NCI-H1436 treated with DMSO at 0.1 percent for 48 hours (cell line): ENCODE results near the gene ARHGEF39.

Experiments used
- DNase-seq: peaks from one replicate; lab custom pipeline; 2025; lab: John Stamatoyannopoulos, UW

Gene ARHGEF39

DNA sequence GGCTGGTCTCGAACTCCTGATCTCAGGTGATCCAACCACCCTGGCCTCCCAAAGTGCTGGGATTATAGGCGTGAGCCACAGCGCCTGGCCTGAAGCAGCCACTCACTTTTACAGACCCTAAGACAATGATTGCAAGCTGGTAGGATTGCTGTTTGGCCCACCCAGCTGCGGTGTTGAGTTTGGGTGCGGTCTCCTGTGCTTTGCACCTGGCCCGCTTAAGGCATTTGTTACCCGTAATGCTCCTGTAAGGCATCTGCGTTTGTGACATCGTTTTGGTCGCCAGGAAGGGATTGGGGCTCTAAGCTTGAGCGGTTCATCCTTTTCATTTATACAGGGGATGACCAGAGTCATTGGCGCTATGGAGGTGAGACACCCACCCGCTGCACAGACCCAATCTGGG, 10.2 kb upstream of the ARHGEF39 start:
- no peak for DNase-seq

DNA sequence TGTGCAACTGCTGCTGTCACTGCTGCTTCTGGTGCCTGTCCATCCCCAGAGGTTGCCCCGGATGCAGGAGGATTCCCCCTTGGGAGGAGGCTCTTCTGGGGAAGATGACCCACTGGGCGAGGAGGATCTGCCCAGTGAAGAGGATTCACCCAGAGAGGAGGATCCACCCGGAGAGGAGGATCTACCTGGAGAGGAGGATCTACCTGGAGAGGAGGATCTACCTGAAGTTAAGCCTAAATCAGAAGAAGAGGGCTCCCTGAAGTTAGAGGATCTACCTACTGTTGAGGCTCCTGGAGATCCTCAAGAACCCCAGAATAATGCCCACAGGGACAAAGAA, 9.0 kb upstream of the ARHGEF39 start:
- DNase-seq: no peak

DNA sequence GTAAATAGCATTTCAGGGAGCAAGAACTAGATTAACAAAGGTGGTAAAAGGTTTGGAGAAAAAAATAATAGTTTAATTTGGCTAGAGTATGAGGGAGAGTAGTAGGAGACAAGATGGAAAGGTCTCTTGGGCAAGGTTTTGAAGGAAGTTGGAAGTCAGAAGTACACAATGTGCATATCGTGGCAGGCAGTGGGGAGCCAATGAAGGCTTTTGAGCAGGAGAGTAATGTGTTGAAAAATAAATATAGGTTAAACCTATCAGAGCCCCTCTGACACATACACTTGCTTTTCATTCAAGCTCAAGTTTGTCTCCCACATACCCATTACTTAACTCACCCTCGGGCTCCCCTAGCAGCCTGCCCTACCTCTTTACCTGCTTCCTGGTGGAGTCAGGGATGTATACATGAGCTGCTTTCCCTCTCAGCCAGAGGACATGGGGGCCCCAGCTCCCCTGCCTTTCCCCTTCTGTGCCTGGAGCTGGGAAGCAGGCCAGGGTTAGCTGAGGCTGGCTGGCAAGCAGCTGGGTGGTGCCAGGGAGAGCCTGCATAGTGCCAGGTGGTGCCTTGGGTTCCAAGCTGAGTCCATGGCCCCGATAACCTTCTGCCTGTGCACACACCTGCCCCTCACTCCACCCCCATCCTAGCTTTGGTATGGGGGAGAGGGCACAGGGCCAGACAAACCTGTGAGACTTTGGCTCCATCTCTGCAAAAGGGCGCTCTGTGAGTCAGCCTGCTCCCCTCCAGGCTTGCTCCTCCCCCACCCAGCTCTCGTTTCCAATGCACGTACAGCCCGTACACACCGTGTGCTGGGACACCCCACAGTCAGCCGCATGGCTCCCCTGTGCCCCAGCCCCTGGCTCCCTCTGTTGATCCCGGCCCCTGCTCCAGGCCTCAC, 8.4 kb upstream of the ARHGEF39 start, which contains the start of gene CA9:
TSS of gene CA9 (plus strand) at position 797 of the 893 bp plus-strand sequence. CDS start at position 829, 32 bp downstream.
- DNase-seq: no peak

DNA sequence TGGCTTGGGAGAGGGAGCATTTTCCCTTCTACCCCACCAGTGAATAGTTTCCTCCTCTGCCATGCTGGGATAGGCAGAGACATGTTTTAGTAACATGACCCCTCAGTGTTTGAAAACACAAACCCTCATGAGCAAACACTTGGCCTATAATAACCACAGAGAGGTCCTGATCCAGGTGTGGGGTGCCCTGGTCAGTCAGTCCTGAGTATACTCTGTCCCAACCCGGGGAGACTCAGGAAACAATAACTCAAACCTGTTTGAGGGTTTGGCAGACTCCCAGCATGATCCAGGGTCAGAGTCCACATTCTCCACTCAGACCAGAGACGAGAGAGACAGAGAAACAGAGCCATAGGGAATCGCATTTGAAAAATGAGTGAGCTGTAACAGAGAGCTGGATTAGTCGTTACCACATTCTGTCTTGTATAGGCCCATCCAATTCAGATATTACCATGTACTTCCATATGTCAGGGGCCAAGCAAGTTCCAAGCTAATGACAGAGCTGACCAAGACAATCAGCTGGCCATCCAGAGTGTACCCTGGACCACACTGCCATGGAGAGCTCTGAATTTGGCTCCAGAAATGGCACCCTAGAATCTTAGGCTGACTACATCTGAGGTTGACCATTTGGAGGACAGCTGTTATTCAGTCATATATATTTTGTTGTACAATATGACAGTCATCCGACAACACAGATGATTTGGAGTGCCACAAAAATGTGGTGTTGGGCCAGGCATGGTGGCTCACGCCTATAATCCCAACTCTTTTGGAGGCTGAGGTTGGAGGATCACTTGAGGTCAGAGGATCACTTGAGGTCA, 4.5 kb upstream of the ARHGEF39 start:
- DNase-seq: no peak

DNA sequence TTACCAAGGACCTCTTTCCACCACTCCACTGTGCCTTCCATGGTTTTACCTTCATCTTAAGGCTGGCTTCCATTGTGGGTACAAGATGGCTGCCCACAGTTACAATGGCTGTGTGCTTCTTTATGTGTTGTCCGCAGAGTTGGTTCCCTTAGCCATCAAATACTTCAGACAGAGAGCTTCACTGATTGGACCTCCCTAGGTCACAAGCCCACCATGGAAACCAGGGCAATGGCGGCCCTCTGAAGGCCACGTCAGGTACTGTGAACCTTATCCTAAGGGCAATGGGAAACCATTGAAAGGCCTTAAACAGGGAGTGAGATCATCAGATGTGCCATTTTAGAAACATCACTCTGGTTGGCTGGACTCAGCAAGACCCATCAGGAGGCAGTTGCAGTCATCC, 2.9 kb upstream of the ARHGEF39 start:
- DNase-seq: no peak

DNA sequence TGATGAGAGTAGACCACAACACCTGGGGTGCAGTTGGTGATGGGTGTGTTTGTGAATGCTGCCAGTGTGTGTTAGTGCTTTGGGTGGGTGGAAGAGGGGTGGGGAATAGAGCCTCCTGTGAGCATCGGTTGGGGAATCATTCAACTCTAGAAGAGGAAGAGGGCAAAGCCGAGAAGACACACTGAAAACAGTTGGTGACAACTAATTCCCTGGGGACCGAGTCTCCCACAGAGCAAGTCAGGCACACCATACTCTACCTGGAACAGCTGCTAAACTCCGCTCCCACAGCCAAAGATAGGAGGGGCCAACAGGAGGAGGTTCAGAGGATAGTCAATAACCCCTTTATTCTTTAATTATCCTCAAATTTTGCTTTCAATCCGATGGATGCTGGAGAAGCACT, 1.6 kb upstream of the ARHGEF39 start:
- DNase-seq: no peak

DNA sequence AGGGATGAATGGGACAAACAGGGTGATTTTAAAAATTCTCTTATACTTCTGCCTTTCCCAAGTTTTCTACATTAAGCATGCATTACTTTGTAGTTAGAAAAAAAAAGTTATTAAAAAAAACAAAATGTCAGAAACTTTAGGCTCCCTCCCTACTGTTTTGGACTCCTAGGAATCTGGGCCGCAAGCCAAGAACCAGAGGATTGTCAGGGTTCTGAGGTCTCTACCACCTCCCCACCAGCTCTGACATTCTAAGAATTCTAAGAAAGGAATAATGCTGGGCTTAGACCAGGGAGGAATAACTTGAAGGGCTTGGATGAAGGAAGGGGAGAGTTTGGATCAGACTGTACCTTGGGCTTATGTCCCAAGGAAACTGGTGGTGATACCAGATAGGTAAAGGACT, 1.1 kb upstream of the ARHGEF39 start:
- DNase-seq: no peak

DNA sequence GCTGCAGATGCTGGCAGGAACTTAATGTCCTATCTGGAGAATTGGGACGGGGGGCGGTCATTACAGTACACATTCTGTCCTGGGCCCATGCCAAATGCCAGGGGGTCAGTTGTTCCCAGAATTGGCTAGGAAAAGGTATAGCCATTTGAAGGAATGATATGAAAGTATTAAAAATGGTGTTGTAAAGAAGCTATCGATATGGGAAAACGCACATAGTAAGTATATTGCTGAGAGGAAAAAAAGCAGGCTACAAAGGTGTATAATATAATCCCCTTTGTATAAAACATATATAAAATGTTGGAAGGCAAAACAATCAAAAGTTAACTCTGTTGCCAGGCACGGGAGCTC, 450 bp upstream of the ARHGEF39 start:
- DNase-seq: no peak

DNA sequence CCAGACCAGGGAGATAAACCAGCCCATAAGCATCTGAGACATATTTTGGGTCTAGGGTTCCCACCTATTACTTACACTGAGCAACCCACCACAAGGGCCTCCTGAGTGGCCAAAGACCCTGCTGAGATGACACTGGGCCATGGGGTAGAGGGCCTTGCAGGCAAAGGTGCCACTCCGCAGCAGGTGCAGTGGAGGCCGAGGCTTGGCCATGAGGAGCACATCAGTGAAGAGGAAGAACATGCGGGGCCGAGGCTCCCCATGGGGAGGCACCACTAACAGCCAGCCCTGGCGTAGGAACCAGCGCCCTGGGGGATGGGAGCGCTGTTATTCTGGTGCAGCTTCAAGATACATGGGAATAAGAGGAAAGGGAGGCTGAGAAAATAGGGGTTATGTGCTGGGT, 2.6 kb downstream of the ARHGEF39 start:
- no peak for DNase-seq

DNA sequence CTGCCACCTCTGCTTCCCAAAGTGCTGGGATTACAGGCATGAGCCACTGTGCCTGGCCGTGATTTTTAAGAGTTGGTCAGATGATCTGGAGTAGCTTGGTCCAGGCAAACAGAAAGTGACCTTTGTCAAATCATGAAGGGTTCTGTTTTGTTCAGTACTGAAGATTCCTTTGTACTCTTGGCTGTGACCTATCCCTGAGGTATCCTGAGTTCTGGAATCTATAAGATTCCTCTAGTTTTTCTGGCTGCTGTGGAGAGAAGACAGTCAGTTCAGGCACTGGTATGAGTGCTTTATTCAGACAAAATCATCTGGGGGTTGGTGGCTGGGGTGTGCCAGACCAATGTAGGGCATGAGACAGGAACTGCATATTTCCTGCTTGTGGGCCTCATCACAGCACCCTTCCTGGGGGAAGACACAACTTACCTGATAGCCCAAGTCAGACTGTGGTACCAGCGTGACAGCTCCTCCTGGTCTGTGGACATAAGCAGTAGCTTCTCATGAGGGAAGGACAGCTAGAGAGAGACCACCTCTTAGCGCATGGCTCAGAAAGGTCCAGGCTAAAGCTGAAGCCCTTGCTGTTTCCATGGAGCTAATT, 3.1 kb downstream of the ARHGEF39 start:
- no peak for DNase-seq

DNA sequence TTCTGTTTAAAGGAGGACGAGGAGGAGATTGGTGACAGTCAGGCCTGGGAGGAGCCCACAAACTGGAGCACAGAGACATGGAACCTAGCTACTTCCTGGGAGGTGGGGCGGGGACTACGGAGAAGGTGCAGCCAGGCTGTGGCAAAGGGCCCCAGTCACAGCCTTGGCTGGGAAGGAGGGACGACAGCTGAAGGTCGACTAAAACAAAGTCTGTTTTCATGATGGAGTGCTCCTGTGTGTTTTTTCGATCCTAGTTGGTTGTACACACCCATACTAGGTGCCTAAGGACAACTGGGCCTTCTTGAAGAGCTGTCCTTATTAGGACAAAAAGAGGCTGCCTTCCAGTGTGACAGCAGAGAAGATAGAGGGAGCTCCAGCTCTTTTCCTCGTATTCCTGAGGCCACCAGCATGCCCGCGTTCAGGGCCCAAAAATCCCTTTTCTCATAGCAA, 4.0 kb downstream of the ARHGEF39 start:
- DNase-seq: no peak

DNA sequence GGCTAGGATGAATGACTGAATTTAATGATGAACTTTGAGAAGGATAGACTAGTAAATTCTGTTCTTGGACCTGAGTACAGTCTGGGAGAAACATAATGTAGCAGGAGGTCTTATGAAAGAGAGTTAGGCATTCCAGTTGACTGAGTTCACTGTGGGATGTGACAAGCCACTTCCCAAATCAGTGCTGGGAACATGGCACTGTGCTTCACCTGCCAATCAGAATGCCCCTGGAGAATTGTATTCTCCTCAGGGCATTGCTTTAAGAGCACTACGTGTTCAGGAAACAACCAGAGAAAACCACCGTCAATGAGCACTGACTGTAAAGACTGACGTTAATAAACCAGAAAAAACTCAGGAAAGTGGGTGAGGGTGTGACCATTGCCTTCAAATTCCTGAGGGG, 5.7 kb downstream of the ARHGEF39 start:
- peak; percentile 25 for DNase-seq

DNA sequence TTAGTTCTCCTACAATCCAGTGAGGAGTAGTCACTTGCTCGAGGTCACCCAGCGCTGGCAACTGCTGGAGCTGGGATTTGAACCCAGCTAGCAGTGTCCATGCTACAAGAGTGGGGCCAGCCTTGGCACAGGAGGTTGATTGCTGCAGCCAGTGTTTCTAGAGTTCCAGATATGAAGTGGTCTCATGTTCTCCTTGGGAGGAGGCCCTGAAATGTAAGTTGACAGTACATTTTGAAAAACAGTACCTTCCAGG, 6.1 kb downstream of the ARHGEF39 start:
- DNase-seq: no peak

DNA sequence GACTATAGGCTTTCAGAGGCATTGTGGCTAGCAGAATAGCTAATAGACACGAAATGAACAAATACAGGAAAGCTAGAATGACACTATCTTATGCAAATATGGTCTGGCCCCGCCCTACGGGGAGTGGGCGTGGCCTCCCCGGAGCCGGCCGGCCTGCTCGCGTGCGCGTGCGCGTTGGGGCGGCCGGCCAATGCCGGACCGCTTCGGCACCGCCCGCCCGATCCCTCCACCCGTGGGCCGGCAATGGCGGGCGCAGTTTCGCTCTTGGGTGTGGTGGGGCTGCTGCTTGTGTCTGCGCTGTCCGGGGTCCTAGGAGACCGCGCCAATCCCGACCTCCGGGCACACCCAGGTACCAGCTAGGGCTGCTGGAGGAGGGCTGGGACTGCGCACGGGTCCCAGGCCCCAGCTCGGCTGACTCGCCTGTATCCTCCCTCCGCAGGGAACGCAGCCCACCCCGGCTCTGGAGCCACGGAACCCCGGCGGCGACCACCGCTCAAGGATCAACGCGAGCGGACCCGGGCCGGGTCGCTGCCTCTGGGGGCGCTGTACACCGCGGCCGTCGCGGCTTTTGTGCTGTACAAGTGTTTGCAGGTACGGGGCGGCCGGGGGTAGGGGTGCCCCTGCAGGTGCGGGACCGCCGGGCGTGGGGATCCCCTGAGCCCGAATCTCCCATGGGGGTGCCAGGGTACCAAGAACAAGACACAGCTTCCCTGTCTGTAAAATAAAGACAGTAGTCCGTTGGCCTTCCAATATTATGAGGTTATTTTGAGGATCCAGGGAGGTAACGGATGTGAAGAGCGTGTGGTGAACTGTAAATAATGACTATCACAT, 6.6 kb downstream of the ARHGEF39 start, which contains the start of gene CCDC107:
TSS of gene CCDC107 (plus strand) at position 156 of the 831 bp plus-strand sequence. CDS start at position 244, 88 bp downstream.
- no peak for DNase-seq

DNA sequence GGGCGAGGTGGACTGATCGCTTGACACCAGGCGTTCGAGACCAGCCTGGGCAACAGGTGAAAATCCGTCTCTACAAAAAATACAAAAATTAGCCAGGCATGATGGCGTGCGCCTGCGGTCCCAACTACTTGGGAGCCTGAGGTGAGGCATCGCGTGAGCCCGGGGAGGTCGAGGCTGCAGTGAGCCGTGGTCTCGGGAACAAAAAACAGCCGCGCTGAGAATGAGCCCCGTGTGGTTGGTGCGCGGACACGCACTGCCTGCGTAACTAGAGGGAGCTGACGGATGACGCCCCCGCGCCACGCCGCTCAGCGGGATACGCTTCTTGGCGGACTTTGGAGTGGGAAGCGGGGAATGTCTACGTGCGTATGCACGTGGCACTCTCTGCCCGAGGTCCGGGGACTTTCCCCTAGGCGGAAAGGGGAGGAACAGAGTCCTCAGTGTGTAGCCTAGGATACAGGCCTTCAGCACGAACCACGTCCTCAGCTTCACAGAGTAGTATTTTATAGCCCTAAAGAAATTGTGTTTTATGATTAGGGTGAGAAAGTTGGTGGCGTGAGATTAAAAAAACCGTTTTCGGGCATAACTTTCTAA, 7.4 kb downstream of the ARHGEF39 start, which contains the start of gene RMRP:
TSS of gene RMRP (minus strand) at position 474 of the 591 bp plus-strand sequence.
- peak; percentile 89 for DNase-seq

DNA sequence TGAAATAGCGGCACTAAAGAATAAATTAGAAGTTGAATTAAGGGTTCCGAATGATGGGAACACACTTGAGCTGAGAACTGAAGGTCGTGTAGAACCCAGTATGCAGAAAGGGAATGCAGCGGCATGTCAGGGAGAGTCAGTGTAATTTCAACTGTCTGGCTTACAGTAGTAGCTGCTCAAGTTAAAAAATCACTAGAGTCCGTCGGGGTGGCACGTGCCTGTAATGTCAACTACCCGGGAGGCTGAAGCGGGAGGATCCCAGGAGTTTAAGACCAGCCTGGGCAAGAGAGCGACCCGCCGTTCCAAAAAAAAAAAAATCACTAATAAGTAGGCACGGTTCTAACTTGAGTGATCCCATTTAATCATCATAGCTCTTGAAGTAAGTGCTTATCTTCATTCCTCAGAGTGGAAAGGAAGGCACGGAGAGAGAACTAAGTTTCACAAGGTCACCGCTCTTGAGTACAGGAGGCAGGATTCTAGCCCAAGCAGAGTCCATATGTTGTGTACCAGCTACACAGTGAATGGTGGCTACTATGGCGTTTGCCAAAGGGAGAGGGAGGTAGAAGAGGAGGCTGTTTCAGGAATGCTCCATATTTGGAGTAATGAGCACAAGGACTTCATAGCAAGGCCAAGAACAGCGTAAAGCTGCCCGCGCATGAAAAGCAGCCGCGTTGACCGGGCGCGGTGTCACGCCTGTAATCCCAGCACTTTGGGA, 8.0 kb downstream of the ARHGEF39 start:
- no peak for DNase-seq

DNA sequence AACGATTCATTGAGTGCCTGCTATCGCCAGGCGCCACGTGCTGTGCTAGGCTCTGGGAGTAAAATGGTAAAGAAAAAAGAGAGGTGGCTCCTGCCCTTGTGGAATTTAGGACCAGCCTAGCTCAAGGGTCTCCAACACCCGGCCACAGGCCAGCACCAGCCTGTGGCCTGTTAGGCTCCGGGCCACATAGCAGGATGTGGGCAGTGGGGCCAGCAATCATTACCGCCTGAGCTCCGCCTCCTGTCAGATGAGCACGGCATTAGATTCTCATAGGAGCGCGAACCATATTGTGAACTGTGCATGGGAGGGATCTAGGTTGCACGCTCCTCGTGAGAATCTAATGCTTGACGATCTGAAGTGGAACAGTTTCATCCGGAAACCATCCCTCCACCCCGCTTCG, 8.6 kb downstream of the ARHGEF39 start:
- no peak for DNase-seq

DNA sequence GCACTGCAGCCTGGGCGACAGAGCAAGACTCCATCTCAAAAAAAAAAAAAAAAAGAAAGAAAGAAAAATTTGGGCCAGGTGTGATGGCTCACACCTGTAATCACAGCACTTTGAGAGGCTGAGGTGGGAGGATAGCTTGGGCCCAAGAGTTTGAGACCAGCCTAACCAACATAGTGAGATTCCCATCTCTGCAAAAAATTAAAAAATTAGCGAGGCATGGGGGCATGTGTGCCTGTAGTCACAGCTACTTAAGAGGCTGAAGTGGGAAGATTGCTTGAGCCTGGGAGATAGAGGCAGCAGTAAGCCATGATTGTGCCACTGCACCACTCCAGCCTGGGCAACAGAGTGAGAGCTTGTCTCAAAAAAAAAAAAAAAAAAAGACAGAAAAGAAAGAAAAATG, 11.4 kb downstream of the ARHGEF39 start:
- DNase-seq: no peak

DNA sequence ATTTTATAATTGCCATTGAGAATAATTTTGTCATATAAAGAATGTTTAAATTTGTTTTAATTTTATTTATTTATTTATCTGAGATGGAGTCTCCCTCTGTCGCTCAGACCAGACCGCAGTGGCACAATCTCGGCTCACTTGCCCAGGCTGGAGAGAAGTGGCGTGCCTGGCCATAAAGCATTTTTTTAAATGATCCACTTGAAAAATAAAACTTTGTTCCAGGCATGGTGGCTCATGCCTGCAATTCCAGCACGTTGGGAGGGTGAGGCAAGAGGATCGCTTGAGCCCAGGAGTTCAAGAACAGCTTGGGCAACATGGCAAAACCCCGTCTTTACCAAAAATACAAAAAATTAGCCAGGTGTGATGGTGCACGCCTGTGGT, 12.2 kb downstream of the ARHGEF39 start:
- DNase-seq: no peak

DNA sequence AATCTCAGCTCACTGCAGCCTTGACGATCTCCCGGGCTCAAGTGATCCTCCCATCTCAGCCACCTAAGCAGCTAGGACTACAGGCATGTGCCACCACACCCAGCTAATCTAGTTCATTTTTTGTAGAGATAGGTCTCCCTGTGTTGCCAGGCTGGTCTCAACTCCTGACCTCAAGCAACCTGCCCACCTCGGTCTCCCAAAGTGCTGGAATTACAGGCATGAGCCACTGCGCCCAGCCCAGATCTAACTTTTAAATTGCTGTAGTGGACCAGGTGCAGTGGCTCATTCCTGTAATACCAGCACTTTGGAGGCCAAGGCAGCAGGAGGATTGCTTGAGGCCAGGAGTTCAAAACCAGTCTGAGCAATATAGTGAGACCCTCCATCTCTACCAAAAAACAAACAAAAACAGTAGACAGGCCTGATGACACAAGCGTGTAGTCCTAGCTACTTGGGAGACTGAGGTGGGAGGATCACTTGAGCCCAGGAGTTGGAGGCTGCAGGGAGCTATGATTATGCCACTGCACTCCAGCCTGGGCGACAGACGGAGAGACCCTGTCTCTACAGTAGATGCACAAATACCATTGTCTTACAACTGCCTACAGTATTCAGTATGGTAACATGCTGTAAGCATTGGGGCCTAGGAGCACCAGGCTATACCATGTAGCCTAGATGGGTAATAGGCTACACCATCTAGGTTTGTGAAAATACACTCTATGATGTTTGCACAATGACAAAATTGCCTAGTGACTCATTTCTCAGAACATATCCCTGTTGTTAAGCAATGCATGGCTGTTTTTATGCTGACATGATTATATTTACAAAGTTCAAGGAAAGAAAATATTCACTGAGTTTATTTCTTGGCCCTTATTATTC, 12.8 kb downstream of the ARHGEF39 start:
- no peak for DNase-seq
